Erythroblast (primary cell): ENCODE measurements around the gene LENG8.
A peak's percentile ranks its signal among the peaks of the same experiment; 100 is the strongest.

Experiments used
- GATA1 ChIP-seq: IDR thresholded peaks from 2 replicates; pipeline ENCODE4 v1.6.1; 2011; ENCODE audit warnings: low read depth, mild to moderate bottlenecking, control low read depth, low read length, moderate library complexity
- POLR2A ChIP-seq: IDR thresholded peaks from 2 replicates; pipeline ENCODE4 v1.6.1; 2011; ENCODE audit warnings: mild to moderate bottlenecking, low read length

GRCh38 chr19:54464630-54465425, 15.8 kb downstream of the LENG8 start:
- peak; percentile 36 for TF ChIP-seq POLR2A
- TF ChIP-seq GATA1: no peak
